Fibroblast of lung (primary cell): ENCODE measurements around the gene HRH1.

Experiments used
- CTCF ChIP-seq, 2 donors: IDR thresholded peaks in 1 of 2; conservative IDR thresholded peaks in 1 of 2; 1 replicate in 1 of 2; 2 replicates in 1 of 2; pipeline ENCODE4 v1.5.1; 2011 to 2012; ENCODE audit warnings: low read length in 2 of 2, control low read depth in 1 of 2, inconsistent platforms in 1 of 2, low read depth in 1 of 2, mild to moderate bottlenecking in 1 of 2
- EZH2 ChIP-seq: IDR thresholded peaks from 2 replicates; pipeline ENCODE4 v1.5.1; 2012; ENCODE audit warnings: low read length, control low read depth, mild to moderate bottlenecking; ENCODE audit errors: missing control alignments

GRCh38 chr3:11167590-11167989 lies 13.3 kb downstream of the HRH1 start:
- TF ChIP-seq EZH2 (no peak), CTCF (conservative IDR thresholded peaks at IDR 0.05 in 1 of 2, IDR thresholded peaks at IDR 0.05 in 1 of 2; ENCODE audit: low read depth in 1 of 2, low read length in 2 of 2) (no peak)
